Measurements from ENCODE around the gene C2orf49. TPM values are rescaled to one million over a fixed set of nuclear protein-coding genes. Genes with fewer than 3 reads are reported as not detected.

Gene C2orf49
- total RNA-seq, 1 experiment from 2014 or later = 17.2 TPM

GRCh38 chr2:105396254-105397024 lies 59.1 kb downstream of the C2orf49 start (continued):
- TF ChIP-seq, protein P1, sequence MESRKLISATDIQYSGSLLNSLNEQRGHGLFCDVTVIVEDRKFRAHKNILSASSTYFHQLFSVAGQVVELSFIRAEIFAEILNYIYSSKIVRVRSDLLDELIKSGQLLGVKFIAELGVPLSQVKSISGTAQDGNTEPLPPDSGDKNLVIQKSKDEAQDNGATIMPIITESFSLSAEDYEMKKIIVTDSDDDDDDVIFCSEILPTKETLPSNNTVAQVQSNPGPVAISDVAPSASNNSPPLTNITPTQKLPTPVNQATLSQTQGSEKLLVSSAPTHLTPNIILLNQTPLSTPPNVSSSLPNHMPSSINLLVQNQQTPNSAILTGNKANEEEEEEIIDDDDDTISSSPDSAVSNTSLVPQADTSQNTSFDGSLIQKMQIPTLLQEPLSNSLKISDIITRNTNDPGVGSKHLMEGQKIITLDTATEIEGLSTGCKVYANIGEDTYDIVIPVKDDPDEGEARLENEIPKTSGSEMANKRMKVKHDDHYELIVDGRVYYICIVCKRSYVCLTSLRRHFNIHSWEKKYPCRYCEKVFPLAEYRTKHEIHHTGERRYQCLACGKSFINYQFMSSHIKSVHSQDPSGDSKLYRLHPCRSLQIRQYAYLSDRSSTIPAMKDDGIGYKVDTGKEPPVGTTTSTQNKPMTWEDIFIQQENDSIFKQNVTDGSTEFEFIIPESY (IDR thresholded peaks at IDR 0.05; ENCODE audit: extremely low read depth, insufficient replicate concordance, low read length) = no peak
- TF ChIP-seq CBX3 (IDR thresholded peaks at IDR 0.05; ENCODE audit: low read depth) (no peak; the same call in 1 of the 2 replicates), RAD21 (IDR thresholded peaks at IDR 0.05; ENCODE audit: low read depth) (no peak)

GRCh38 chr2:105397025-105397722 lies 59.8 kb downstream of the C2orf49 start:
- Histone ChIP-seq H4K20me1 (ENCODE audit: insufficient read depth) (no peaks in the 10 kb centered on the region; the same call in 1 of the 2 replicates), H3K36me3 (ENCODE audit: control insufficient read depth in 1 of 2, insufficient read depth in 2 of 2, low read length in 2 of 2) (peaks cover 2 to 27% of the 10 kb centered on the region in 2 experiments; a peak in 3 of 4 replicates), H3K79me2 (ENCODE audit: insufficient read depth, low read length) (peaks cover 65% of the 10 kb centered on the region), H3K4me3 (replicated peaks in 1 of 2; ENCODE audit: low read depth in 1 of 2, low read length in 2 of 2) (peak overlapping the region; percentile 92 to 93), H3K27me3 (ENCODE audit: insufficient read depth, low read length) (no peaks in the 10 kb centered on the region), H3K27ac (ENCODE audit: low read depth, low read length) (peak overlapping the region; percentile 91), H3K9me3 (ENCODE audit: control insufficient read depth in 1 of 2, insufficient read depth in 1 of 2, low read depth in 1 of 2, low read length in 2 of 2) (no peaks in the 10 kb centered on the region), H2AFZ (ENCODE audit: low read depth, low read length, poor library complexity, severe bottlenecking) (no peak overlapping the region), H3K4me2 (ENCODE audit: low read length) (peak overlapping the region; percentile 90), H3K9ac (ENCODE audit: low read length) (peak overlapping the region; percentile 98), H3K9me2 (ENCODE audit: insufficient read depth) (no peaks in the 10 kb centered on the region), H3K4me1 (ENCODE audit: control insufficient read depth in 1 of 2, insufficient read depth in 2 of 2, low read length in 2 of 2) (peaks cover 28 to 66% of the 10 kb centered on the region in 2 experiments)
- intact Hi-C loops (cut with micrococcal nuclease) = no loop called here
- POLR2A ChIA-PET = interaction anchor here (0.7 to 2.5 kb wide), 6 partner anchors 10 to 124 kb away, joined by 3 to 6 read pairs (median 5); no protein-coding TSS in a partner anchor
- DNase-seq (ENCODE audit: low read depth, low spot score) = peak; percentile 60
- CTCF ChIA-PET = interaction anchor here (2.2 kb wide), 1 partner anchor 124 kb away, joined by 7 read pairs; no protein-coding TSS in a partner anchor
- RAD21 ChIA-PET (ENCODE audit: low non-redundant PET in 1 of 2, low total read pairs in 2 of 2, uncharacterized antibody in 2 of 2, unreplicated experiment in 2 of 2) = no interaction called here
- TSS peak; percentile 87 for BruUV-seq (replicated peaks)
- ATAC-seq = peak; percentile 21; the same call in 1 of the 2 replicates
- TF ChIP-seq SRF (IDR thresholded peaks at IDR 0.05; ENCODE audit: low read depth) (peak; percentile 26; the same call in 1 of the 2 replicates), TCF7L2 (IDR thresholded peaks at IDR 0.05; ENCODE audit: borderline replicate concordance, extremely low read depth, insufficient read depth, insufficient read length) (no peak), CTCF (IDR thresholded peaks at IDR 0.05 in 2 of 3, conservative IDR thresholded peaks at IDR 0.05 in 1 of 3; ENCODE audit: borderline replicate concordance in 1 of 3, insufficient read depth in 1 of 3, low read depth in 2 of 3, low read length in 2 of 3) (no peak), ELF1 (IDR thresholded peaks at IDR 0.05; ENCODE audit: borderline replicate concordance, low read depth) (no peak), SIN3A (IDR thresholded peaks at IDR 0.05; ENCODE audit: low read depth) (no peak), POLR2AphosphoS5 (IDR thresholded peaks at IDR 0.05; ENCODE audit: low read depth, low read length) (no peak; the same call in 1 of the 2 replicates), EZH2phosphoT487 (IDR thresholded peaks at IDR 0.05; ENCODE audit: borderline replicate concordance) (no peak)
